Stimulated activated CD8-positive, alpha-beta memory T cell treated with anti-CD3 and anti-CD28 coated beads, Interleukin-7, amount 100 ng/mL, for 1 hour (primary cell): ENCODE data around the gene DIPK1B.

Source experiments
- DNase-seq, 2 donors: peaks; one replicate each; pipeline ENCODE4 v3.0.0-alpha.2; 2020; ENCODE audit warnings: low read depth in 2 of 2

Gene DIPK1B

DNA sequence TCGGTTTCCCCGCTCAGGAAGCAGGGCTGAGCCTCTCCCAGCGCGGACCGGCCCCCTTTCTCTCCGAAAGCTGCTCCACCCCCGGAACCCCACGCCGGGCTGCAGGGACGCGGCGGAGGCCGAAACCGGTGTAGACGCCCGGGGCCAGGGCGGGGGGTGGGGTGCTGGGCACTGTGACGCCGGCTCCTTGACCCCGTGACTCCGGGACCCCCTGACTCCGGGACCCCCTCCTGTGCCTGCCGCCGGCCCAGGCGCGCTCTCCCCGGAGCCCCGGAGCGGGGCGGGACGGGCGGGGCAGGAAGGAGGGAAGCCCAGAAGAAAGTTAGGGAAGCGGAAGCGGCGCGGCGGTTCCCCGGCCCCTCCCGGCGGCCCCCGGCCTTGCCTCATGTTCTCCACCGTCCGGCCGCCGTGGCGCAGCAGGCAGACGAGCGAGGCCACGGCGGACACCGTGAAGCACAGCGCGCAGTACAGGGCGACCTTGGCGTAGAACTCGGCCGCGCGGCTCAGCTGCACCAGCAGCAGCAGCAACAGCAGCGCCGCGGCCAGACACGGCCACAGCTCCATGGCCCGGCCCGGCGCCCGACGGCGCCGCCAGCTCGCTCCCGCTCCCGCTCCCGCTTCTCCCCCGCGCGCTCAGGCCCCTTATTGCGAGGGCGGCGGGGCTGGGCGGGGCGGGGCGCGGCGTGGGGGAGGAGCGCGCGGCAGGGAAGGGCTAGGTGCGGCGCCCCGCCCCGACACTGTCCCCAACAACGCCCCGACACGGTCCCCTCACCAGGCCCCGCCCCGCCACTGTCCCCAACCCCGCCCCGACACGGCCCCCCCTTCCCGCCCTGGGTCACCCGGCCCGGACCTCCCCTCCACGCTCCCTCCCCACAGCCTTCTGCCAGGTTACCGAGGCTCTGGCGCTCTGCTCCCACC, 25.3 kb upstream of the DIPK1B start, which contains the start of gene AGPAT2:
Gene AGPAT2 (minus strand): TSS at position 664 of the 918 bp plus-strand sequence. CDS start 100 bp downstream, at position 564.
- peak in 1 of 2 donors; percentile 32 for DNase-seq

DNA sequence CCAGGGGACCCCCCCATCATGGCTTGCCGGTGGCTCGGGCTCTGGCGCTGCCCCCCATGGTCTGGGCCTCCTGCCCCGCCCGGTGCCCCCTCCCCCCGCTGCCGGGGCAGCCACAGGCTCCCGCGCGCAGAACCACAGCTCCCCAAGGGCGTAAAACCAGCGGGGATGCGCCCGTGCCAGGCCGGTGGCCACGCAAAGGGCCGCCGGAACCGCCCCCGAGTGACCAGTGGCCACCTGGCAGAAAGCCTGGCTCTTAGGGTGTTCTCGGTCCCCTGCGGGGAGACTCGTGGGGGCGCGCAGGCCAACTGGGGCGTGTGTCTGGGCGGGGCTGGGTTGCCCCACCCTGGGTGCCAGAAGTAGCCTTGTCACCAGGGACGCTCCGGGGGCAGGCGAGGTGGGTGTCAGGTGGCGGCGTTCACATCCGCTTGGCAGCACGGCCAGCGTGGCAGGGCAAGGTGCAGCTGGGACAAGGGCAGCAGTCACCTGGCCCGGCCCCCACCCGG, 24.6 kb upstream of the DIPK1B start:
- no peak for DNase-seq

DNA sequence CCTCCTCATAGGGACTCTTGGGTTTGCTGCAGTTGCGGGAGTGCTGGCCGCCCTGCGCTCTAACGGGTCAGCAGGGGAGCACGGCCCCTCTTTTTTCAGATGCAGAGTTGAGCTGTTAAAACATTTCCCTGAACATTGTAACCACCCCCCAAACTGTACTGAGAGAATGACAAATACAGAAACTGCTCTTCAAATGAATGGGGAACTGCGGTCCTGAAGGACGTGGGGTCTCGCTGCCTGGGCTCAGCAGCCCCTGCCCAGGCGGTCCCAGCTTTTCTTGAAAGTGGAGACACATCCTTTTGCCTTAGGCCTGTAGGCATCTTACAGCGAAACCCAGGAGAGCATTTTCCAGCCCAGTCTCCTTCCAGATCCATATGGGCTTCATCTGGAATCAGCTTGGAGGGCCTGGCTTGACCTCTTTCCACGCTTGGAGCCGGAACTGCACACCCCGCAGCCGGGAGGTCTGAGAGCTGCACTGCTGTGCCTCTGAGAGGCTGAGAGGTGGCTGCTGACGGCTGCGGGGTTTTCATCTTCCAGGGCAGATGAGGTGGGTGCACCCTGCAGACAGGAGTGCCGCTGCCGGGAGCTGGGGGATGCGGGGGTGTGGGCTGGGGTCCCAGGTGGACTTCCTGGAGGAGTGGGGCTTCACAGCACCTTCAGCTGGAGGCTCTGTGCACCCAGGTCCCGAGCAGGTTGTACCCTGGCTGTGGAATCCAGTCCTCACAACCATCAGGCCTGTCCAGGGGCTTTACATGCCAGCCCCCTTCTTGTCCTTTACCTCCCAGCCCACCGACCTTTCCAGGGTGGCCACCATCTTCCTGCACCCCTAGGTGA, 23.9 kb upstream of the DIPK1B start:
- DNase-seq = no peak

DNA sequence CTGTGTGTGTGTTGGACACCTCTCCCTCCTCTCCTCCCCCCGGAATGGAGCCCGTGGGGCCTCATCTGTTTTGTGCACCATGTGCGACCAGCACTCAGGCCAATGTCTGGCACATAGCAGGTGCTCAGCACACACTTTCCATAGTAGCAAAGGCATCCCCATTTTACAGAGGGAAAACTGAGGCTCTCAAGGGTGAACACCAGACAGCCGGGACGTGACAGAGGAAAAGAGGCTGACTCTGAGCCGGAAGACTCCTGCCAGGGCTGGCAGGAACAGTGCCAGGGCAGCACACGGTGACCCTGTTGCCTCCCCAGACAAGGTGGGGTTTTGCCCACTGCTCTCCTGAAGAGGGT, 23.3 kb upstream of the DIPK1B start:
- DNase-seq = no peak

DNA sequence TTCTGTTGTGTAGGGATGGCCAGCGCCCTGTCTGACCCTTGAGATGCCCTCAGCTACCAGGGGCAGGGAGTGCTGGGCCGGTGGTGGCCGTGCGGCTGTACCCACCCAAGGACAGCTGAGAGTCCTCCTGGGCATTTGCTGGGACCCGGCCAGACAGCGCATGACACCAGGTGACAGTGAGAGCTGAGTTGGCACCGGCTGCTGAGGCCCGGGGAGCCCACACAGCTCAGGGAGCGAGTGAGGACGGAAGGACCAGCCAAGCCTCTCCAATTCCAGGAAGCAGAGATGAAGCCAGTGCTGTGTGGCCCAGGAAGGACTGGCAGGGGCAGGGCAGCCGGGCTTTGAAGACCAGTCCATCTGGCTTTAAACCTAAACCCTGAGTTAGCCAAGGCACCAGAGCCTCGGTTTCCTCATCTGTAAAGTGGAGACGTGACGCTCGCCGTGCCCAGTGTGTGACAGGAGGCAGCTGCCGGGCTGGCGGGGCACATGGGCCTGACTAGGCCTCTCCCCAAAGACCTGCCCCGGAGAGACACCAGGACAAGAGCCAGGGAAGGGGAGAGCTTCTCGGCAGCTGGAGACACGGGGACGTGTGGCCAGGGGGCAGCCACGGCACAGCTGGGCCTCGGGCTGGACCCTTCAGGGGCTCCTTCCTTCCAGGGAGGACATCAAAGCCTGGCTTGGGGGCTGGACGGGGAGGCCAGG, 22.1 kb upstream of the DIPK1B start:
- DNase-seq = no peak

DNA sequence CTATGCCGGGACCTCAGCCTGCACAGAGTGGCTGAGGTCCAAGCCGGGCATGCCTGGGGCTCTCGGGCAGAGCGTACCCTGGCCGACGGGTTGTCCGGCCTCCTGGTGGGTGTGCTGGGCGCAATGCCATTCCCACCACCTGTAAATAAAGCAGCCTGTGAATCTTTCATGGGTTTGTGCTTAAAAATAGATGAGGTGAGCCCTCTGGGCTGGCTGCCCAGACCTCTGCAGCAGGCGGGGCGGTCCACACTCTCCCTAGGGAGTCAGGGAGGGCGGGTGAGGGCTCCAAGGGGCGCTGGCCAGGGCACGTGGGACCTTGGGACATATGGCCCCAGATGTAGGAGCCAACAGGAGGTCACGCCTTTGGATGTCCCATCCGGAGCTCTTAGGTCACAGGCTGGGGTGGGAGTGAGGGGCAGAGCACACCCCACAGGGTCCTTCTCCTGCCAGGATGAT, 21.5 kb upstream of the DIPK1B start:
- no peak for DNase-seq

DNA sequence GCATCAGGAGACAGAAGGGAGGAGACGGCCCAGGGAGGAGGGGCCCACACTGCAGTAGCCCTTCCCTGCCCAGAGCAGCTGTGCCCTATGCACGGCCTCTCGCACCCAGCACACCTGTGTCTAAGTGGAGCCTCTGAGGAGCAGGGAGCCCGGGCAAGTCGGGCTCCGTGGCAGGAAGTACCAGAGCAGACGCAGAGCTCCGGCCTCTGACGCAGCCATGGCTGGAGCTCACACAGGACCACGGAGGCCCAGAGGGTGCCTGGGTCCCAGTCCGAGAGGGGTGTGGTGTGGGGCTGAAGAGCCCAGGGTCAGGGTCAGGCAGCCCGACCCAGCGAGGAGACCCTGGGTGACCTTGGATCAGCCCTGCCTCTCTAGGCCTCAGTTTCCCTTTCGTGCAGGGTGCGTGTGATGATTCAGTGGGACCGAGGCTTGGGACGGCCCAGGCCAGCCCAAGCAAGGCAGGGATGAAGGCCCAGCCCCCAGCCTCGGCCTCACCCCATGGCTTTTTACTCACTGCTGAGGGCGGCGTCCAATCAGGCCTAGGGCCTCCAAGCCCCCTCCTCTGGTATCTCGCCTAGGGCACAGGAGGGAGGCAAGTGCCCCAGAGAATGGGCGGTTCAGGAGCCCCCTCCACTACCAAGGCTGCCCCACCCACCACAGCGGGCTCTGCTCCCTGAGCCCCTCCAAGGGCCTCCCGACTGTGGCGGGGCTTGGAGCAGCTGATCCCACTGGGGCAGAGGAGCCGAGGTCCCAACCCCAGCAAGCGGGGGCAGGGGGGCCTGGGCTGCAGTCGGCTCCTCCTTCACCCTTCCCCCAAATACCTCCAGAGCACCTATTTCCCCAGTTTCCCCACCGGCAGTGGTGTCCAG, 20.8 kb upstream of the DIPK1B start:
- DNase-seq = no peak

DNA sequence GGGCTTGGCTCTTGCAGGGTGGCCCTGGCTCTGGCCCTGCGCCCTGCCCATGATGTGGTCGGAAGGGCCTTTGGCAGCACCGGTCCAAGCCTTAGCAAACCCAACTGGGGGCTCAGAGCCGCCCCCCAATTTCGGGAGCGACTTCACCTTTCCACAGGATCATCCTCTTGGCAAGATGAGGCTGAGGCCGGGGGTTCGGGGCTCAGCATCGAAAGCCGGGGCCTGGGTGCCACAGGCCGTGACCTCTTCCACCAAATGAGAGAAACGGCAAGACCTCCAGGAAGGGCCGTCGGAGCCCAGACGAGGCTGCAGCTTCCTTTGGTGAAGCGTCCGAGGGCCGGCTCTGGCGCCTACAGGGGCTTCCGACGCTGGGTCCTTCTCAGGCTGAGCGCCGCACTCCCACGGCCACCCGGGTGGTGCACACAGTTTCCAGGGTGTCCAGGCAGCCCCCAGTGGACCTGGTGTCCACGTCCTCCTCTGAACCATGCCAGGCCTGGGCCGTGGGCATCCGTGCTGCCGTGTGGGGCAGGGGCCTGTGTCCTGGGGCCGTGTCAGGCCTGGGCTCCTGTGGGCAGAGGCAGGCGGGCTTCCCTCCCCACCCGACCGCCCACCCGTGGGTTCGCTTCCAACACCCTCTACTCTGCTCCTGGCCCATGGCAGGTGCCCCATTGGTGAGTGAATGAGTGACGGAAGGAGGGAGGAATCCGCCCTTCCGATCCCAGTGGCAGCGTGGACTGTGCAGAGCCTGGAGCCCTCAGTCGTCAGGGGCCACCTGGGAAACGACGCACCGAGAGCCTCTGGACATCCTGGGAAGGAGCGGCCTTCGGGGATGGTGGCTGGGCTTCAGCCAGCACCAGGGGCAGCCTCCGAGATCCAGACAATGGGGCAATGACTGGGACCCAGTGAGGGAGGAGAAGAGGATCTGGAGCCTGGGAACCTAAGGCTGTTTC, 19.9 kb upstream of the DIPK1B start:
- no peak for DNase-seq

DNA sequence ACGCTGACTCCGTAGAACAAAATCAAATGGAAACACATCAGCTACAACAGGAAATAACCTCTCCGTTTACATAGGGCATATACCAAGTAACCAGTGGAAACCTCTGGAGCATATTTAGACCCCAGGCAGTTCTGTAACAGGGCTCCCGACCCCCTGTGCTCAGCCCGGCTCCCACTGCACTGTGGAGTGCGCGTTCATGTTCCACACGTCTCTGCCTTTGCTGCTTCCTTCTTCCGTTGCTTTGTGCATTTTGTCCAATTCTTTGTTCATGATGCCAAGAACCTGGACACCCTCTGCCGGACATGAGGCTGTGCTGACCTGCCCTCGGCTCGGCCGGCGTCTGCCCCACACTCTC, 19.3 kb upstream of the DIPK1B start:
- no peak for DNase-seq

DNA sequence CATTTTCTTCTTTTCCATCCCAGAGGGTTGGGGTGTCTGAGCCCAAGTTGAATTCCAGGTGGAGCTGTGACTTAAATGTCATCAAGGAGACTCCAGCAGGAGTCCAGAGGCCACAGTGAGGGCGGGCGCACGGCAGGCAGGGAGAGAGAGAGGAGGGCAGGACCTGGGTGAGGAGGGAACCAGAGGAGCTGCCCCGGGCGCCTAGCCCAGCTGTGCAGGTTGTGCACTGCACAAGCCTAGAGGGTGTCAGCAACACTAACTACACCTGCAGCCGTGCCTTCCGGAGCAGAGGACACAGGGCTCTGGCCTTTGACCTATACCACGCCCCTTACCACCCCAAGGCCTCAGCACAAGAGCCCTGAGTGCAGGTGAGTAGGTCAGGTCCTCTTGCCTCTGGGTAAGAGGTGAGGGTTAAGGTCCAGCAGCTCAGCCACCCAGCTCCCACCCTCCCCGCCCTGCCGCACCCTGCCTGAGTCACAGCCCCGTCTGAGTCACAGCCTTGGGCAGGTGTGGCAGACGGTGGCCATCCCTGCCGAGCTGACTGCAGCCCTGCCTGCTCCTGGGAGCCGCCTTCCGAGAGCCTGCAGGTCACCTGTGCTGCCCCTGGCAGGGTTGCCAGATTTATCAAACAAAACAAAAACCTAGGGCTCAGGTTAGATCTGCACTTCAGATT, 18.7 kb upstream of the DIPK1B start:
- no peak for DNase-seq

DNA sequence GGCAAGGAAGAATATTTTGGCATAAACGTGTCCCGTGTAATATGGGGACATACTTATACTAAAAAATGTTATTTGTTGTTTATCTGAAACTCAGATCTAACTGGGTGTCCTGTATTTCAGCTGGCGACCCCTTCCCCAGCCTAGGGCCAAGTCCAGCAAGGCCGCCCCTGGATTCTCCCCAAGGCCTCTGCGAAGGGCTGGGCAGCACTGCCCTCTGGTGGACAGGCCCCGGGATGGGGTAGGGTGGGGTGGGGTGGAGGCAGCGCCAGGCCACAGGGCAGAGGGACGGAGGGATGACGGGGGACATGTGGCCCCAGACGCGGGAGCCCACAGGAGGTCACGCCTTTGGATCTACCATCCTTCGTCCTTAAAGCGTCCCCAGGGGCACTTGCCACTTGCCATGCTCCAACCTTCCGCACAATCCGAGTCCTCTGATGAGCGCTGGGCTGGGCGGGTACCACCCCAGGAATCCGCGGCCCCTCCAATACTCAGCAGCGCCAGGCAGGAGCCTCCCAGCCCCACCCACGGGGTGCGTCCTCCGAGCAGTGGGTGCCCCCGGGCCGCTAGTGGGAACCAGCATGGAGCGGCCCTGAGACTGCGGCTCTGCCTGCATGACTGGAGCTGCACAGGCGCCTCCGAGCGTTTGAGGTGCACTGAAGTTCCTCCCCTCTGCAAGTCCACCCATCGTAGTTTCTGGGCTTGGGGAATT, 18.1 kb upstream of the DIPK1B start:
- DNase-seq = no peak

DNA sequence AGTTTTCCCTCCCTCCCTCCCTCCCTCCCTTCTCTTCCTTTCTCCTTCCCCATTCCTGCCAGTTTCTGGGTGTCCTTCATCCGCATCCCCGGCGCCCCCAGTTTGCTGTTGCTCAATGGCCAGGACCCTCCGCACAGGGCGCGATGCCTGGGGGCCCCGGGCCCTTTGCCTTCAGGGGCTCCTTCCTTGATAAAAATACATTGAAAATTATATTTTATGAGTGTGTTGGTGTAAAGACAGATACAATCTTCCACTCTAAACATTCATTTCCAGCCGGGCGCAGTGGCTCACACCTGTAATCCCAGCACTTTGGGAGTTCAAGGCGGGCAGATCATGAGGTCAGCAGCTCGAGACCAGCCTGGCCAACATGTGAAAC, 17.5 kb upstream of the DIPK1B start:
- DNase-seq = no peak

DNA sequence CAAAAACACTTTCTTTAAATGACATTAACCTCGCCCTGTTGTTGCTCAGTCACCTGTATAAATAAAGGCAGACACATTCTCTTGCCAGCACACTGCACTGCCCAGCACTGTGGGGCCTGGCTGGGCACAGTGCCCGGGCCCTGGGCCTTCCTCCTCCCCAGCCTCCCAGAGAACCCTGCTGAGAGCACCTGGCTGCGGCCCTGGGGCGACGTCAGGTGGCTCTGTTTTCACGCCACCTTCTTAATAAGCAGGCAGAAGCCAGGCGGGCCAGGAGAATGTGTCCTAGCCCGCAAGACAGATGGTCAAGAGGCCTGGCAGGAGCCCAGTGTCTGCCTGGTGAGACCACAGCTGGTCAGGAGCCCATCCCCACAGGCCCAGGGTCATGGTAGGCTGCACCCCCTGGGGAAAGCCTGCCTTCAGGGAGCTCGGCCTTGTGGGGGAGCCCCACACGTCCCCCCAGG, 16.9 kb upstream of the DIPK1B start:
- DNase-seq = no peak

DNA sequence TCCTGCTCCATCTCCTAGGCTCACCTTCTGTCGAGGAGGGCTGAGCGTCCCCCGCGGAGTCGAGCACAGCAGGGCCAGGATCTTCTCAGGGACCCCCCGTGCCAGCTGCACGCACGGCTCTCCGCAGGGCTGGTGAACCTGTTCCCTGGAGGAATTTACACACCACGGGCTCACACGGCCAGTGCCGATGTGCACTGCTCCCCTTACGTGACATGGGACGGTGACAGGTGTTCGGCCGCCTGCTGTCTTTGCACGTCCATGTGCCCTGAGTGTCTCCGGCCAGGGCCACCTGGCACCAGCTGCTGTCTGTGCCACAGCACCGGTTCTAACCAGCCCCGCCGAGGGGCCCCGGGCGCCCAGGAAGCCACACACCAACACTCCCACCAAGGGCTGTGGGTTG, 16.4 kb upstream of the DIPK1B start:
- DNase-seq = no peak

DNA sequence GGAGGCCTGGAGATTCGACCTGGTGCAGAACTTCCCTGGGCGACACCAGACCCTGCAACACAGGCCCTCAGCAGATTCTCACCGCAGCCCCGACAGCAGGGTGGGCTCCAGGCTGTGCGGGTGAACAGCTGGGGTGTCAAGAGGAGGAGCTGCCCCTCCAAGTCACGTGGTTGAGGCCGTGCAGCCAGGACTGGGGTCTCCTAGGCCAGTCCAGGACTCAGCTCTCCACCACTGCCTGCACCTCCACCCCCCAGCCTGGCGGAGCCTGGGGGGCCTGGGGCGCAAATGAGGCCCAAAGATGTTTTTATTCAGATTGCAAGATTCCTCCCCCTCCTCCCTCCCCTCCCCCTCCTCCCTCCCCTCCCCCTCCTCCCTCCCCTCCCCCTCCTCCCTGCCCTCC, 15.9 kb upstream of the DIPK1B start:
- DNase-seq = no peak

DNA sequence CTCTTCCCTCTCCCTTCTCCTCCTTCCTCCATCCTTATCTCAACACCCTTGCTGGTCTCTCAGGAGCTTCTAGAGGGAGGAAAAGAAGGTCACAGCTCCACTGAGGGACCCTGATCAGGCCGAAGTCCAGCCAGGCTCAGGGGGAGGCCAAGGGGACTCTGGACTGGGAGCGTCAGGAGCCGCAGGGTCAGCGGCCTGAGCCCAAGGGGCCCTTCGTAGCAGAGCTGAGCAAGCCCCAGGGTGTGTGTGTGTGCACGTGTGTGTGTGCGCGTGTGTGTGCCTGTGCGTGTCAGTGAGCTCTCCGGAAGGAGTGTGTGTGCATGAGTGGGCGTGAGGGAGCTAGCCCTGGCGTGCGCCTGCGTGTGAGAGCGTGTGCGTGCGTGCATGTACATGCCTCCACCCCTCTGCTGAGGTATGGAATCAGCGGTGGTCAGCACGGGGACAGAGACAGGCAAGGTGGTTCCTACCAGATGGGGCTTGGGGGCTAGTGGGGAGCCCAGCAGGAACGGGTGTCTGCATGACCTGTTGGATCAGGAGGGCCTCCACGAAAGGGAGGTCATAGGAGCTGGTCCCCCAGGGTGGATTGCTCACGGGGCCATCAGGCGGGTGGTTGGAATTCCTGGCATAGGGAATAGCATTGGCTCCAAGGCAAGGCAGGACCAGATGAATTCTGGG, 15.1 kb upstream of the DIPK1B start:
- DNase-seq = no peak

DNA sequence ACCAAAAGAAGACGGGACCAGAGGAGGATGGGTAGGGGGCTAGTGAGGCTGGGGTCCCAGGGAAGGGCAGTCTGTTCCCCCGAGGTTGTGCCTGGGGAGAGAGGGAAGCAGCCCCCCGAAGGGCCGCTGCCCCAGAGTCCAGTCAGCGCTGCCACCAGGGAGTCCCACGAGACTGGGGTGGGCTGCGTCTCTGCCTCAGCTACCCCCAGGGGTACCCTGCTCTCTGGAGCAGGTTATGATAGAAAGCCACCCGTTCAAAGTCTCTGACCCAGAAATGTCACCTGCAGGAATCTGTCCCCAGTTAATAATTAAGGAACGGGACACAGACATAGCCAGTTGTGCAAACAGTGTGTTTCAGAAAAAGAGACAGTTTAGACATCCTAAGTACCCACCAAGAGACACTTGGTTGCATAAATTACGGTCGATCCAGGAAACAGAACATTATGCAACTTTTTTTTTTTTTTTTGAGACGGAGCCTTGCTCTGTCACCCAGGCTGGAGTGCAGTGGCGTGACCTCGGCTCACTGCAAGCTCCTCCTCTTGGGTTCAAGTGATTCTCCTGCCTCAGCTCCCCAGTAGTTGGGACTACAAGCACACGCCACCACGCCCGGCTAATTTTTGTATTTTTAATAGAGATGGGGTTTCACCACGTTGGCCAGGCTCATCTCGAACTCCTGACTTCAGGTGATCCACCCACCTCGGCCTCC, 14.4 kb upstream of the DIPK1B start:
- no peak for DNase-seq
